SK-N-SH (cell line): ENCODE measurements around the gene PPIF. TPM values are rescaled to one million over a fixed set of nuclear protein-coding genes. Genes with fewer than 3 reads are reported as not detected.

ENCODE experiments used
- CTCF ChIA-PET: fragments of 300-600, 350-600 bp; formaldehyde crosslinking; extraction: SDS; loops from one replicate; lab custom pipeline; 2021; lab: Yijun Ruan, JAX
- POLR2A ChIA-PET: fragments of 350-600 bp; sonication (Branson Sonifier 250); formaldehyde crosslinking; extraction: SDS; loops from one replicate; lab custom pipeline; 2020; ENCODE audit warnings: antibody characterized with exemption, inconsistent platforms; lab: Yijun Ruan, JAX
- DNase-seq: peaks from one replicate; pipeline ENCODE4 v3.0.0; 2012
- H2AFZ ChIP-seq: fragments of 200-600 bp; sonication (generic); 2 replicates; pipeline ENCODE4 v1.8.1; 2016; ENCODE audit warnings: antibody characterized with exemption, mild to moderate bottlenecking, low read depth
- H3F3A ChIP-seq: fragments of 200-600 bp; sonication (generic); replicated peaks from 2 replicates; pipeline ENCODE3; 2016; ENCODE audit warnings: antibody characterized with exemption, mild to moderate bottlenecking; ENCODE audit not compliant: insufficient read depth
- H3K27ac ChIP-seq, 2 experiments: fragments of 200-500 bp in 1 of 2; fragments of 200-600 bp in 1 of 2; sonication (Bioruptor generic) in 1 of 2; sonication (generic), shearing (Covaris generic) in 1 of 2; 2 replicates each; pipeline versions ENCODE4 v1.5.1 to v1.6.1; 2014 to 2016; ENCODE audit warnings: low read depth in 2 of 2, inconsistent platforms in 1 of 2, low read length in 1 of 2, mild to moderate bottlenecking in 1 of 2, mixed read lengths in 1 of 2
- H3K27me3 ChIP-seq: fragments of 200-600 bp; sonication (generic), shearing (Covaris generic); 2 replicates; pipeline ENCODE4 v1.6.1; 2016; ENCODE audit warnings: mixed run types; ENCODE audit not compliant: insufficient read depth
- H3K36me3 ChIP-seq, 2 experiments: fragments of 200-500 bp in 1 of 2; fragments of 200-600 bp in 1 of 2; sonication (Bioruptor generic) in 1 of 2; sonication (generic) in 1 of 2; replicated peaks in 1 of 2; 2 replicates each; pipeline versions ENCODE3 to v1.5.1; 2014 to 2016; ENCODE audit warnings: low read length in 1 of 2, mild to moderate bottlenecking in 1 of 2; ENCODE audit not compliant: insufficient read depth in 2 of 2, control insufficient read depth in 1 of 2
- H3K4me1 ChIP-seq, 2 experiments: fragments of 200-500 bp in 1 of 2; fragments of 200-600 bp in 1 of 2; sonication (Bioruptor generic) in 1 of 2; sonication (generic), shearing (Covaris generic) in 1 of 2; 2 replicates each; pipeline versions ENCODE4 v1.5.1 to v1.6.1; 2014 to 2016; ENCODE audit warnings: low read depth in 1 of 2, low read length in 1 of 2, mixed run types in 1 of 2; ENCODE audit not compliant: insufficient read depth in 2 of 2, control insufficient read depth in 1 of 2
- H3K4me2 ChIP-seq: fragments of 200-600 bp; sonication (generic), shearing (Covaris generic); 2 replicates; pipeline ENCODE4 v1.6.1; 2017; ENCODE audit warnings: mixed run types
- H3K4me3 ChIP-seq, 2 experiments: fragments of 200-500 bp in 1 of 2; fragments of 200-600 bp in 1 of 2; sonication (Bioruptor generic) in 1 of 2; sonication (generic), shearing (Covaris generic) in 1 of 2; 2 replicates each; pipeline versions ENCODE4 v1.5.1 to v1.8.1; 2014 to 2016; ENCODE audit warnings: low read depth in 2 of 2, inconsistent platforms in 1 of 2, low read length in 1 of 2, mild to moderate bottlenecking in 1 of 2, mixed read lengths in 1 of 2, moderate library complexity in 1 of 2
- H3K79me2 ChIP-seq: fragments of 200-600 bp; sonication (generic); 2 replicates; pipeline ENCODE4 v1.8.1; 2017; ENCODE audit warnings: mild to moderate bottlenecking; ENCODE audit not compliant: insufficient read depth
- H3K9ac ChIP-seq: fragments of 200-600 bp; sonication (generic); 2 replicates; pipeline ENCODE4 v1.6.1; 2017; ENCODE audit warnings: mixed run types
- H3K9me2 ChIP-seq: fragments of 200-600 bp; sonication (generic); 2 replicates; pipeline ENCODE4 v1.6.1; 2017; ENCODE audit warnings: mixed run types
- H3K9me3 ChIP-seq: fragments of 200-600 bp; sonication (generic); 2 replicates; pipeline ENCODE4 v1.6.1; 2017; ENCODE audit warnings: mixed run types, mild to moderate bottlenecking, moderate library complexity
- H4K20me1 ChIP-seq: fragments of 200-600 bp; sonication (generic); 2 replicates; pipeline ENCODE4 v1.6.1; 2017; ENCODE audit warnings: mild to moderate bottlenecking, mixed run types; ENCODE audit not compliant: insufficient read depth
- FOSL2 ChIP-seq: IDR thresholded peaks from 2 replicates; pipeline ENCODE4 v1.4.0; 2012; ENCODE audit warnings: low read depth, mild to moderate bottlenecking, moderate library complexity, borderline replicate concordance
- FOXJ3 ChIP-seq: sonication (generic); formaldehyde crosslinking; IDR thresholded peaks from 2 replicates; pipeline ENCODE4 v1.5.1; 2020; ENCODE audit warnings: mild to moderate bottlenecking, missing genetic modification reagents
- MEF2A ChIP-seq: IDR thresholded peaks from 2 replicates; pipeline ENCODE4 v1.4.0; 2012; ENCODE audit warnings: low read depth, borderline replicate concordance
- RAD21 ChIP-seq: IDR thresholded peaks from 2 replicates; pipeline ENCODE4 v1.6.1; 2012; ENCODE audit warnings: mild to moderate bottlenecking, low read length
- TCF12 ChIP-seq: IDR thresholded peaks from 2 replicates; pipeline ENCODE4 v1.4.0; 2012
- WGBS: methylation state at CpG from one replicate; pipeline ENCODE4 v1.1.6; 2017; ENCODE audit warnings: low lambda C conversion rate; 5-methylcytosine and 5-hydroxymethylcytosine counted together
- polyA plus RNA-seq, 3 experiments: library from polyadenylated mRNA; depleted of rRNA; stranded (reverse); fragments of >200 nt; gene quantifications; 2 replicates each; pipeline ENCODE4 v1.2.3, GENCODE V29; 2012
- TF ChIP-seq, protein P1 (sequence below): fragments of 150-350 bp; IDR thresholded peaks from 2 replicates; pipeline ENCODE4 v1.6.1; 2017; ENCODE audit warnings: antibody characterized with exemption, low read length, low read depth, borderline replicate concordance
- TF ChIP-seq, protein P2 (sequence below): IDR thresholded peaks from 2 replicates; pipeline ENCODE4 v1.4.0; 2012; ENCODE audit warnings: low read depth, borderline replicate concordance
- TF ChIP-seq, protein P3 (sequence below): IDR thresholded peaks from 2 replicates; pipeline ENCODE4 v1.4.0; 2012; ENCODE audit warnings: low read depth, borderline replicate concordance
- TF ChIP-seq, protein P4 (sequence below): IDR thresholded peaks from 2 replicates; pipeline ENCODE4 v1.6.1; 2012; ENCODE audit warnings: mild to moderate bottlenecking, low read depth, low read length, moderate library complexity

The PPIF gene
- polyA plus RNA-seq, 1 of the 3 experiments (the other 2 are of a cell fraction) = 85.9 TPM

DNA sequence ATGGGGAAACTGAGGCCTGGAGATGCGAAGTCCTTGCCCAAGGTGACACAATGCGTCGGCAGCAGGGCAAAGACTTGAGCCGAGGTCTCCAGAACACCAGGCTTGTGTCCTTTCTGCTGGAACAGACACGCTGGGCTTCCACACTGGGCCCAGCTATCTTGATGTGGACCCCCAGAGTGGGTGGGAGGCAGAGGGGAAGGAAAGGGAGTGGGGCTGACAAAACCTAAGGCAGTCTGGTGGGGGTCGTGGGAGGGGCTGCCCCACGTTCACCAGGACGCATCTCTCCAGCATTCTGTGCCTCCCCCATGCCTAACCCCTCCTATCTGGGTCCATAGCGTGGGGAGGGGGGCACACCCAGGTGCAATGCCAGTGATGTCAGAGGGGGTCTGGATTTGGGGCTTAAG is 38.1 kb downstream of the PPIF start (continued):
- TF ChIP-seq, protein P1, sequence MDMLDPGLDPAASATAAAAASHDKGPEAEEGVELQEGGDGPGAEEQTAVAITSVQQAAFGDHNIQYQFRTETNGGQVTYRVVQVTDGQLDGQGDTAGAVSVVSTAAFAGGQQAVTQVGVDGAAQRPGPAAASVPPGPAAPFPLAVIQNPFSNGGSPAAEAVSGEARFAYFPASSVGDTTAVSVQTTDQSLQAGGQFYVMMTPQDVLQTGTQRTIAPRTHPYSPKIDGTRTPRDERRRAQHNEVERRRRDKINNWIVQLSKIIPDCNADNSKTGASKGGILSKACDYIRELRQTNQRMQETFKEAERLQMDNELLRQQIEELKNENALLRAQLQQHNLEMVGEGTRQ = no peak
- TF ChIP-seq FOXJ3 (CRISPR knock-in tag) = no peak
- TF ChIP-seq, protein P2, sequence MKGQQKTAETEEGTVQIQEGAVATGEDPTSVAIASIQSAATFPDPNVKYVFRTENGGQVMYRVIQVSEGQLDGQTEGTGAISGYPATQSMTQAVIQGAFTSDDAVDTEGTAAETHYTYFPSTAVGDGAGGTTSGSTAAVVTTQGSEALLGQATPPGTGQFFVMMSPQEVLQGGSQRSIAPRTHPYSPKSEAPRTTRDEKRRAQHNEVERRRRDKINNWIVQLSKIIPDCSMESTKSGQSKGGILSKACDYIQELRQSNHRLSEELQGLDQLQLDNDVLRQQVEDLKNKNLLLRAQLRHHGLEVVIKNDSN = no peak
- no peak for TF ChIP-seq TCF12

DNA sequence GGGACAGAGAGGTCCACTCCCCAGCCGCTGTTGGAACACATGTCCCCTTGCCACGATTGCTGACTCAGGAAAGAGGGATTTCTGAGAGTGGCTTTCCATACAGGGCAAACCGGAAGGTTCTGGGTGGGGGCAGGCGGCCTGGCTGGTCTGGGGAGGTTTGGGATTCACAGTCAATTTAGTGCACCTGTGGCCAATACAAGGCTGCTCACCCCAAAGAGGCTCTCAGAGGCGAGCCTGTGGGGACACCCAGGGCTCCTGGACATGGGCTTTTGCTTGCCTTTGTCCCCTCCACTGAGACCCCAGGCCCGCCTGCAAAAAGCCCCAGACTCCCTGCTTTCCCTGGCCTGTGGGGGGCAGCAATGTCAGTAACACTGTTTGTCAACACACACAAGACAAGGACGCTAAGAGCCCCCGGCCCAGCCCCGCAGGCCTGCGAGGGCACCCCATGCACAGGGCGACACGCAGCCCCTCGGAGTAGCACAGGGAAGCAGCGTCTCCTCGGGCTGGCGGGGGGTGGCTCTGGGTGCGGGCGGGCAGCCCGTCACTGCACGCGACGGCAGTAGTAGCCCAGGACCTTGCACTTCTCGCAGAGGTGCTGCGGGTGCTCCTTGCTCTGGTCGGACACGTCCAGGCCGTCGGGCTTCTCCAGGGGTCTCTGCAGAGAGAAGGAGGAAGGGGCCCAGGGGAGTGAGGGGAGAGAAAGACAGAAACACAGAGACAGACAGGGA is 38.7 kb downstream of the PPIF start:
- POLR2A ChIA-PET = no interaction called here
- H3K4me1 ChIP-seq = peaks cover 4 to 15% of the 10 kb centered on the region in 2 experiments; a peak in 1 of 4 replicates
- H3K4me3 ChIP-seq = no peak overlapping the region
- H3K9me3 ChIP-seq = no peaks in the 10 kb centered on the region
- no peak for TF ChIP-seq FOXJ3 (CRISPR knock-in tag)
- TF ChIP-seq, protein P3, sequence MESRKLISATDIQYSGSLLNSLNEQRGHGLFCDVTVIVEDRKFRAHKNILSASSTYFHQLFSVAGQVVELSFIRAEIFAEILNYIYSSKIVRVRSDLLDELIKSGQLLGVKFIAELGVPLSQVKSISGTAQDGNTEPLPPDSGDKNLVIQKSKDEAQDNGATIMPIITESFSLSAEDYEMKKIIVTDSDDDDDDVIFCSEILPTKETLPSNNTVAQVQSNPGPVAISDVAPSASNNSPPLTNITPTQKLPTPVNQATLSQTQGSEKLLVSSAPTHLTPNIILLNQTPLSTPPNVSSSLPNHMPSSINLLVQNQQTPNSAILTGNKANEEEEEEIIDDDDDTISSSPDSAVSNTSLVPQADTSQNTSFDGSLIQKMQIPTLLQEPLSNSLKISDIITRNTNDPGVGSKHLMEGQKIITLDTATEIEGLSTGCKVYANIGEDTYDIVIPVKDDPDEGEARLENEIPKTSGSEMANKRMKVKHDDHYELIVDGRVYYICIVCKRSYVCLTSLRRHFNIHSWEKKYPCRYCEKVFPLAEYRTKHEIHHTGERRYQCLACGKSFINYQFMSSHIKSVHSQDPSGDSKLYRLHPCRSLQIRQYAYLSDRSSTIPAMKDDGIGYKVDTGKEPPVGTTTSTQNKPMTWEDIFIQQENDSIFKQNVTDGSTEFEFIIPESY = no peak
- TF ChIP-seq, protein P4, sequence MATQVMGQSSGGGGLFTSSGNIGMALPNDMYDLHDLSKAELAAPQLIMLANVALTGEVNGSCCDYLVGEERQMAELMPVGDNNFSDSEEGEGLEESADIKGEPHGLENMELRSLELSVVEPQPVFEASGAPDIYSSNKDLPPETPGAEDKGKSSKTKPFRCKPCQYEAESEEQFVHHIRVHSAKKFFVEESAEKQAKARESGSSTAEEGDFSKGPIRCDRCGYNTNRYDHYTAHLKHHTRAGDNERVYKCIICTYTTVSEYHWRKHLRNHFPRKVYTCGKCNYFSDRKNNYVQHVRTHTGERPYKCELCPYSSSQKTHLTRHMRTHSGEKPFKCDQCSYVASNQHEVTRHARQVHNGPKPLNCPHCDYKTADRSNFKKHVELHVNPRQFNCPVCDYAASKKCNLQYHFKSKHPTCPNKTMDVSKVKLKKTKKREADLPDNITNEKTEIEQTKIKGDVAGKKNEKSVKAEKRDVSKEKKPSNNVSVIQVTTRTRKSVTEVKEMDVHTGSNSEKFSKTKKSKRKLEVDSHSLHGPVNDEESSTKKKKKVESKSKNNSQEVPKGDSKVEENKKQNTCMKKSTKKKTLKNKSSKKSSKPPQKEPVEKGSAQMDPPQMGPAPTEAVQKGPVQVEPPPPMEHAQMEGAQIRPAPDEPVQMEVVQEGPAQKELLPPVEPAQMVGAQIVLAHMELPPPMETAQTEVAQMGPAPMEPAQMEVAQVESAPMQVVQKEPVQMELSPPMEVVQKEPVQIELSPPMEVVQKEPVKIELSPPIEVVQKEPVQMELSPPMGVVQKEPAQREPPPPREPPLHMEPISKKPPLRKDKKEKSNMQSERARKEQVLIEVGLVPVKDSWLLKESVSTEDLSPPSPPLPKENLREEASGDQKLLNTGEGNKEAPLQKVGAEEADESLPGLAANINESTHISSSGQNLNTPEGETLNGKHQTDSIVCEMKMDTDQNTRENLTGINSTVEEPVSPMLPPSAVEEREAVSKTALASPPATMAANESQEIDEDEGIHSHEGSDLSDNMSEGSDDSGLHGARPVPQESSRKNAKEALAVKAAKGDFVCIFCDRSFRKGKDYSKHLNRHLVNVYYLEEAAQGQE = no peak
- TF ChIP-seq FOSL2 = no peak
- TF ChIP-seq RAD21 = peak; percentile 26; the same call in 1 of the 2 replicates
- TF ChIP-seq MEF2A = no peak
- TF ChIP-seq, all 33 proteins: peak for 1
- CTCF ChIA-PET = no interaction called here
- Histone ChIP-seq H3K79me2 (no peaks in the 10 kb centered on the region), H3K27ac (no peak overlapping the region), H3F3A (no peaks in the 10 kb centered on the region), H3K4me2 (no peak overlapping the region), H3K36me3 (peaks cover 4% of the 10 kb centered on the region in 2 experiments), H3K9ac (no peak overlapping the region), H3K27me3 (no peaks in the 10 kb centered on the region), H4K20me1 (no peaks in the 10 kb centered on the region), H3K9me2 (no peaks in the 10 kb centered on the region), H2AFZ (no peak overlapping the region)
- DNase-seq = peak; percentile 54
- 97% methylated on average over 18 of the region's 28 CpGs for whole genome bisulfite sequencing
